Endothelial cell of umbilical vein (primary cell): ENCODE data around the gene PLEKHG4. TPM values are rescaled to one million over a fixed set of nuclear protein-coding genes. Genes with fewer than 3 reads are reported as not detected.

Experiments
- BruUV-seq: library from RNA; stranded (reverse); fragments of 400-500 nt; replicated peaks from 2 replicates; lab custom pipeline; 2021; lab: Mats Ljungman, UMichigan
- CTCF ChIA-PET: fragments of 300-600, 350-600 bp; sonication (Branson Sonifier 250); formaldehyde crosslinking; loops from one replicate; lab custom pipeline; 2021; ENCODE audit warnings: antibody characterized with exemption, inconsistent platforms; lab: Charles Lee
- POLR2A ChIA-PET: fragments of 300-600, 350-600 bp; sonication (Branson Sonifier 250); formaldehyde crosslinking; loops from one replicate; lab custom pipeline; 2021; ENCODE audit warnings: antibody characterized with exemption, inconsistent platforms; lab: Charles Lee
- DNase-seq: peaks from one replicate; pipeline ENCODE4 v3.0.0-alpha.2; 2011; ENCODE audit warnings: low read depth, low spot score
- FAIRE-seq: peaks from 2 replicates; lab custom pipeline; 2011; peaks lifted over from hg19 to GRCh38; lab: Jason Lieb, UNC
- H2AFZ ChIP-seq: 2 replicates; pipeline ENCODE4 v1.6.0; 2012; ENCODE audit warnings: low read depth, low read length, control low read depth, inconsistent platforms
- H3K27ac ChIP-seq: 2 replicates; pipeline ENCODE4 v1.5.1; 2011; ENCODE audit warnings: low read depth, mild to moderate bottlenecking, control low read depth, low read length, moderate library complexity; ENCODE audit not compliant: insufficient read depth
- H3K27me3 ChIP-seq, 2 experiments: 2 replicates each; pipeline versions ENCODE4 v1.6.0 to v1.6.1; 2011; ENCODE audit warnings: low read length in 2 of 2, mixed read lengths in 1 of 2; ENCODE audit not compliant: control insufficient read depth in 2 of 2, insufficient read depth in 2 of 2
- H3K36me3 ChIP-seq, 2 experiments: 2 replicates in 1 of 2; 3 replicates in 1 of 2; pipeline ENCODE4 v1.5.1; 2011; ENCODE audit warnings: low read length in 2 of 2, mild to moderate bottlenecking in 1 of 2, moderate library complexity in 1 of 2; ENCODE audit not compliant: control insufficient read depth in 2 of 2, insufficient read depth in 2 of 2; ENCODE audit errors: extremely low read depth in 1 of 2
- H3K4me1 ChIP-seq: 3 replicates; pipeline ENCODE4 v1.5.1; 2011; ENCODE audit warnings: mild to moderate bottlenecking, low read length; ENCODE audit not compliant: control insufficient read depth, insufficient read depth; ENCODE audit errors: extremely low read depth
- H3K4me2 ChIP-seq: 2 replicates; pipeline ENCODE4 v1.6.1; 2011; ENCODE audit warnings: low read length, control low read depth, mixed read lengths; ENCODE audit not compliant: insufficient read depth
- H3K4me3 ChIP-seq, 3 experiments: fragments of 200-600 bp in 1 of 3; sonication (generic), shearing (Covaris generic) in 1 of 3; replicated peaks in 1 of 3; 2 replicates each; pipeline ENCODE4 v1.5.1; 2011 to 2016; ENCODE audit warnings: control low read depth in 3 of 3, low read length in 3 of 3, mild to moderate bottlenecking in 2 of 3, inconsistent platforms in 1 of 3, low read depth in 1 of 3, moderate library complexity in 1 of 3; ENCODE audit not compliant: insufficient read depth in 1 of 3
- H3K79me2 ChIP-seq: 2 replicates; pipeline ENCODE4 v1.6.0; 2012; ENCODE audit warnings: low read length, inconsistent platforms; ENCODE audit not compliant: control insufficient read depth, insufficient read depth
- H3K9ac ChIP-seq: replicated peaks from 2 replicates; pipeline ENCODE3; 2011; ENCODE audit warnings: low read length, control low read depth; ENCODE audit not compliant: insufficient read depth; ENCODE audit errors: extremely low read depth
- H3K9me1 ChIP-seq: replicated peaks from 3 replicates; pipeline ENCODE4 v1.6.0; 2011; ENCODE audit warnings: mild to moderate bottlenecking, low read length; ENCODE audit not compliant: control insufficient read depth, insufficient read depth; ENCODE audit errors: extremely low read depth
- H3K9me3 ChIP-seq: replicated peaks from 2 replicates; pipeline ENCODE4 v1.5.1; 2012; ENCODE audit warnings: low read length, inconsistent platforms; ENCODE audit not compliant: control insufficient read depth, insufficient read depth
- H4K20me1 ChIP-seq: replicated peaks from 2 replicates; pipeline ENCODE3; 2011; ENCODE audit warnings: mild to moderate bottlenecking, low read length; ENCODE audit not compliant: control insufficient read depth, insufficient read depth; ENCODE audit errors: extremely low read depth
- EZH2 ChIP-seq: IDR thresholded peaks from 2 replicates; pipeline ENCODE4 v1.6.1; 2012; ENCODE audit warnings: borderline replicate concordance, low read depth, mild to moderate bottlenecking, moderate library complexity, low read length, inconsistent platforms; ENCODE audit not compliant: severe bottlenecking
- FOS ChIP-seq: IDR thresholded peaks from 2 replicates; pipeline ENCODE4 v1.6.1; 2011; ENCODE audit warnings: mild to moderate bottlenecking, low read length, moderate library complexity, borderline replicate concordance; ENCODE audit not compliant: insufficient read depth
- GATA2 ChIP-seq: IDR thresholded peaks from 2 replicates; pipeline ENCODE4 v1.7.0; 2011; ENCODE audit warnings: low read depth, mild to moderate bottlenecking, moderate library complexity, mixed read lengths, low read length; ENCODE audit not compliant: insufficient read length, insufficient read depth
- JUN ChIP-seq: IDR thresholded peaks from 2 replicates; pipeline ENCODE4 v1.6.1; 2011; ENCODE audit warnings: borderline replicate concordance, low read depth; ENCODE audit not compliant: insufficient read length, insufficient read depth
- MYC ChIP-seq: IDR thresholded peaks from one replicate; pipeline ENCODE4 v1.6.1; 2011; ENCODE audit warnings: mild to moderate bottlenecking, low read depth, low read length
- POLR2A ChIP-seq: IDR thresholded peaks from 2 replicates; pipeline ENCODE4 v1.6.1; 2012; ENCODE audit warnings: low read depth, mild to moderate bottlenecking, control low read depth, low read length
- POLR2AphosphoS5 ChIP-seq: IDR thresholded peaks from 2 replicates; pipeline ENCODE4 v1.6.1; 2012; ENCODE audit warnings: low read depth, mild to moderate bottlenecking, control low read depth, low read length, moderate library complexity; ENCODE audit not compliant: insufficient read depth
- dilution Hi-C: fragments of 300-500 bp; cut with MboI; formaldehyde crosslinking; loops from one replicate; pipeline ENCODE4 v1.15.0; 2019; ENCODE audit warnings: low sequenced_read_pairs; ENCODE audit not compliant: extremely low pct_ligation_motif_present
- intact Hi-C: fragments of 100-400 bp; cut with micrococcal nuclease; formaldehyde crosslinking; loops from one replicate; pipeline ENCODE4 v1.10.0; 2022
- polyA plus RNA-seq, 4 experiments: library from polyadenylated mRNA; depleted of rRNA in 3 of 4; stranded (reverse) in 3 of 4; unstranded in 1 of 4; fragments of >200 nt; gene quantifications; 2 replicates each; pipeline versions ENCODE4 v1.2.1 to v1.2.3, GENCODE V29; 2011 to 2012; ENCODE audit warnings: missing spikeins in 1 of 4
- total RNA-seq: library from RNA; stranded (reverse); gene quantifications from 2 replicates; pipeline ENCODE4 v1.2.3, GENCODE V29; 2021
- TF ChIP-seq, protein P1 (sequence below): IDR thresholded peaks from 2 replicates; pipeline ENCODE4 v1.6.1; 2011; ENCODE audit not compliant: insufficient read depth, insufficient read length

PLEKHG4 gene
- total and polyA plus RNA-seq, 2 donors (not counting 3 experiments of a cell fraction or from before 2014, with no cell fraction given) = 26.6 to 34.8 TPM

DNA sequence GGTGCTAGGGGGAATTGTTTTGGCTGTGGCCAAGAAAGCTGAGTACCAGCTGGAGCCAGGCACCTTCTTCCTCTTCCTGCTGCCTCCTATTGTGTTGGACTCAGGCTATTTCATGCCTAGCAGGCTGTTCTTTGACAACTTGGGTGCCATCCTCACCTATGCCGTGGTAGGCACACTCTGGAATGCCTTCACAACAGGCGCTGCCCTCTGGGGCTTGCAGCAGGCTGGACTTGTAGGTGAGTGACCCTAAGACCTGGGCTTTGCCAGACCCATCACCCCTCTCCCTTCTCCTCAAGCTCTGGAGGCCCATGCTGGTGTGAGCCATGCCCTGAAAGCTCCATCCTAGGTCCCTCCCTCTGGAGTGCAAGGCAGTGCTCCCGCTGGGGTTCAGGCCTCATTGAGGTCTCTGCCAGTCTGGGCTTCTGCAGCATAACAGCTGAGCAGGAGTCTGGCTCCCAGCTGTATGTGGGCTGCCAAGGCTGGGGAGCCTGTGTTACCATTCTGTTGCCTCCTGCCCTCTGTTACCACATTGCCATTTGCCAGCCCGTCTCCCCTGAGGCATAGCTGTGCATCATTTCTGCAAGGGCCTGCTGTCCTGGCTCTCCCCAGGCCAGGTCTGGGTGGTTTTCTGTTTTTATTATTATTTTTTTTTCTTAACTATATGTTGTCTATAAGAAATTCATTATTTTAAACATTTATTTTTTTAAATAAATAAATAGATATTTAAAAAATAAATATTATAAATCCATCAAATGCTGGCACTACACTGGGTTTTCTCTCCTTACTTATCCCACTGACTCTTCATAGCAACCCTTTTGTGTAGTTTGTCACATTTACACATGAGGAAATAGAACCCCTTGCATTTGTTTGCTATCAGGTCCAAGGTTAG is 26.5 kb upstream of the PLEKHG4 start:
- CTCF ChIA-PET = interaction anchor here (0.9 to 1.1 kb wide), 3 partner anchors 55 to 175 kb away, joined by 3 to 4 read pairs (median 3); no protein-coding TSS in a partner anchor
- DNase-seq (no peak), FAIRE-seq (no peak)
- no peak overlapping the region for H3K9ac ChIP-seq
- no peak for TF ChIP-seq JUN
- TF ChIP-seq EZH2 = no peak
- no peak for TF ChIP-seq POLR2AphosphoS5
- no peak for TF ChIP-seq POLR2A
- TF ChIP-seq FOS = no peak
- TF ChIP-seq, protein P1, sequence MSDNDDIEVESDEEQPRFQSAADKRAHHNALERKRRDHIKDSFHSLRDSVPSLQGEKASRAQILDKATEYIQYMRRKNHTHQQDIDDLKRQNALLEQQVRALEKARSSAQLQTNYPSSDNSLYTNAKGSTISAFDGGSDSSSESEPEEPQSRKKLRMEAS = no peak
- TF ChIP-seq MYC = no peak
- TF ChIP-seq GATA2 = no peak
- no TSS peak for BruUV-seq
- H3K4me2 ChIP-seq = no peak overlapping the region
- no peaks in the 10 kb centered on the region for H3K9me3 ChIP-seq
- intact Hi-C loops = no loop called here
- no peaks in the 10 kb centered on the region for H3K9me1 ChIP-seq
- peaks cover 10% of the 10 kb centered on the region for H3K4me1 ChIP-seq
- H2AFZ ChIP-seq = no peak overlapping the region
- peaks cover 0 to 3% of the 10 kb centered on the region in 2 experiments for H3K27me3 ChIP-seq
- H3K36me3 ChIP-seq = no peaks in the 10 kb centered on the region
- H3K27ac ChIP-seq = no peak overlapping the region
- no peak overlapping the region for H3K4me3 ChIP-seq
- POLR2A ChIA-PET = no interaction called here
- dilution Hi-C loops = no loop called here
- H4K20me1 ChIP-seq = no peaks in the 10 kb centered on the region
- no peaks in the 10 kb centered on the region for H3K79me2 ChIP-seq
